Mucosa of descending colon (tissue), 3 donors: ENCODE data around the gene VARS1. TPM values are rescaled to one million over a fixed set of nuclear protein-coding genes. Genes with fewer than 3 reads are reported as not detected.

Experiments
- ATAC-seq: fragments of 200-7000 bp; cut with Tn5 transposase; one replicate; pipeline ENCODE4 v1.9.1; 2020; ENCODE audit warnings: mild to moderate bottlenecking, moderate library complexity
- DNase-seq, 3 donors: peaks; one replicate each; pipeline ENCODE4 v3.0.0-alpha.2; 2020
- H3K36me3 ChIP-seq: fragments of 200-600 bp; one replicate; pipeline ENCODE4 v1.8.0; 2021; ENCODE audit warnings: low read depth, mild to moderate bottlenecking
- H3K4me1 ChIP-seq: fragments of 200-600 bp; one replicate; pipeline ENCODE4 v1.8.0; 2021; ENCODE audit warnings: low read depth, mild to moderate bottlenecking
- H3K4me3 ChIP-seq: fragments of 200-600 bp; one replicate; pipeline ENCODE4 v1.8.0; 2021; ENCODE audit warnings: mild to moderate bottlenecking
- H3K9me3 ChIP-seq: fragments of 200-600 bp; one replicate; pipeline ENCODE4 v1.8.0; 2021; ENCODE audit warnings: mild to moderate bottlenecking
- CTCF ChIP-seq: fragments of 200-600 bp; IDR thresholded peaks from one replicate; pipeline ENCODE4 v1.8.0; 2022; ENCODE audit warnings: antibody characterized with exemption, mild to moderate bottlenecking
- intact Hi-C, 2 donors: fragments of 100-400 bp; cut with DNase I in 1 of 2; cut with micrococcal nuclease in 1 of 2; formaldehyde crosslinking; loops; one replicate each; pipeline versions ENCODE4 v1.11.0 to v1.11.1; 2022; cut with DNase I, micrococcal nuclease
- total RNA-seq, 3 donors: library from RNA; stranded (reverse); fragmentation: NEBNext Ultra II Directional in 2 of 3; extraction: Animal tissue kit (Norgen Biotek cat#: 25700) in 2 of 3; gene quantifications; one replicate each; pipeline versions ENCODE4 v1.2.1 to v1.2.4, GENCODE V29; 2021 to 2023
- donor health status: DM: no; HTN: no; CAD: no; lungs with moderate emphysema.
- donor health status: DM: no; HTN: no; CAD: no.
- donor health status: DM: no; HTN: yes; CAD: no.

Gene VARS1
- total RNA-seq, 3 donors from 2014 or later, result 41.7 to 65.8 (median 45.0) TPM

- Histone ChIP-seq H3K9me3 (no peaks in the 10 kb centered on the region), H3K4me1 (no peaks in the 10 kb centered on the region), H3K36me3 (peaks cover 3% of the 10 kb centered on the region), H3K4me3 (no peak overlapping the region)
- ATAC-seq (no peak), DNase-seq (no peak)
- TF ChIP-seq CTCF, result no peak
- intact Hi-C loops, result no loop called here
These were observed 11.2 kb downstream of the VARS1 start for GRCh38 chr6:31784098-31784925.

- H3K36me3 ChIP-seq, result peaks cover 3% of the 10 kb centered on the region
- ATAC-seq, result no peak
- intact Hi-C loops, result no loop called here
These were observed 13.3 kb downstream of the VARS1 start for GRCh38 chr6:31782126-31782855.

DNA sequence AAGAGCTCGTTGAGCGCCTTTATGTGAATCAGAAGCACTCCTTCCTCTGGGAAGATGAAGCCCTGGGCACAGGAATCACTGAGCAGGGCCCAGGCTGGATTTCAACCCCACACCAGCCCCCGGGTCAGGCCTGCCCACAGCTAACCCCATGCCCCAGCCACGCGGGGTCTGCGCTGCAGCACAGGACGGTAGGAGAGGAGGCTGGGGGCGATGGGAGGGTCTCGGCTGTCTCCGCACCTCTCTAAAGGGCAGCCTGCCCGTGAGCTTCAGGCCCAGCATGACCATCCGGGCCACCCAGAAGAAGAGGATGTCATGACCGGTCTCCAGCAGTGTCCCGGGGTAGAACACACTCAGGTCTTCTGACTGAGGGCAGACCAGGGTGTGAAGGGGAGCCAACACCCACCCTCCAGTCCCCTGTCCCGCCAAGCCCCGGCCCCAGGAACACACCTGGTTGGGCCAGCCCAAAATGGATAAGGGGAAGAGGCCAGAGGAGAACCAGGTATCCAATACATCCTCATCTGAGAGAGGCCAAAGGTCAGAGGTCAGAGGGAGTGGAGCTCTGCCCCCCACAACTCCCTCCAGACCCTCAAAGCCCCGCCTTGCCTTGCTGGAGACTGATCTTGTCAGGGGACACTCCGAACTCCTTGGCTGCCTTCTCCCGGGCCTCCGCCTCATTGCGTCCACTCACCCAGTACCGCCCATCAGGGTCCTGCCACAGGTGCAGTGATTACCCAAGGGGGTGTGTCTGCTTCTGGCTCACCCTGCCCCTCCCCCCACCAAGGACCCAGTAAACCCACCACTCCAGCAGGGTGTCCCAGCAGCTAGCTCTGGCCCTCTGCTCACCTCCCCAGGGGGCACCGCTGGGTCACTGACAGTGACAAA lies 14.1 kb downstream of the VARS1 start:
- DNase-seq (no peak), ATAC-seq (no peak)
- TF ChIP-seq CTCF, result no peak
- Histone ChIP-seq H3K36me3 (peaks cover 3% of the 10 kb centered on the region), H3K9me3 (no peaks in the 10 kb centered on the region), H3K4me1 (peaks cover 10% of the 10 kb centered on the region), H3K4me3 (no peak overlapping the region)
- intact Hi-C loops, result no loop called here

More at GRCh38 chr6:31782126-31782855, 13.3 kb downstream of the VARS1 start:
- peaks cover 2% of the 10 kb centered on the region for H3K4me1 ChIP-seq
- TF ChIP-seq CTCF, result no peak
- H3K4me3 ChIP-seq, result no peak overlapping the region
- H3K9me3 ChIP-seq, result no peaks in the 10 kb centered on the region
- no peak for DNase-seq

- no peak for ATAC-seq
- intact Hi-C loops, result no loop called here
These were observed 14.9 kb downstream of the VARS1 start for GRCh38 chr6:31780507-31781243.

More at GRCh38 chr6:31780507-31781243, 14.9 kb downstream of the VARS1 start:
- Histone ChIP-seq H3K9me3 (no peaks in the 10 kb centered on the region), H3K4me1 (peaks cover 18% of the 10 kb centered on the region), H3K36me3 (peaks cover 3% of the 10 kb centered on the region), H3K4me3 (no peak overlapping the region)
- DNase-seq, result no peak
- no peak for TF ChIP-seq CTCF
